ENCODE measurements around the gene SMPDL3B.

SMPDL3B gene

DNA sequence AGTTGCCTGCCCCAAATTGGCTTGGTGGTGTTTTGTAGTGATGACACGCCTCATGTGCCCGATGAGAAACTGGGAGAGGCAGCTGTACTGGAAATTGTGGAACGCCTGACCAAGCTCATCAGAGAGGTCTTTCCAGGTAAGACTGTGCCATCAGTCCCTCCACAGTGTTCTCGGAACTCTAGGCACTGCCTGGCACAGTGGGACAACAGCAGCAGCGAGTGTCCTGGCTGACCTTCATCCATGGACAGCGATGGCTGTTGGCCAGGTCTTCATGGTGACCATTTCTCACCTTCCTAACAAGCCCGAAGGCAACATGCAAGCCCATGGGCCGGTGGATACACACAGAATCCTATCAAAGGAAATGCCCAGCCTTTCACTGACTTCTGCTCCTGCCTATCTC is 14.2 kb downstream of the SMPDL3B start:
- DNase-seq (ENCODE audit: low spot score), result no peak
- TF ChIP-seq, protein P1, sequence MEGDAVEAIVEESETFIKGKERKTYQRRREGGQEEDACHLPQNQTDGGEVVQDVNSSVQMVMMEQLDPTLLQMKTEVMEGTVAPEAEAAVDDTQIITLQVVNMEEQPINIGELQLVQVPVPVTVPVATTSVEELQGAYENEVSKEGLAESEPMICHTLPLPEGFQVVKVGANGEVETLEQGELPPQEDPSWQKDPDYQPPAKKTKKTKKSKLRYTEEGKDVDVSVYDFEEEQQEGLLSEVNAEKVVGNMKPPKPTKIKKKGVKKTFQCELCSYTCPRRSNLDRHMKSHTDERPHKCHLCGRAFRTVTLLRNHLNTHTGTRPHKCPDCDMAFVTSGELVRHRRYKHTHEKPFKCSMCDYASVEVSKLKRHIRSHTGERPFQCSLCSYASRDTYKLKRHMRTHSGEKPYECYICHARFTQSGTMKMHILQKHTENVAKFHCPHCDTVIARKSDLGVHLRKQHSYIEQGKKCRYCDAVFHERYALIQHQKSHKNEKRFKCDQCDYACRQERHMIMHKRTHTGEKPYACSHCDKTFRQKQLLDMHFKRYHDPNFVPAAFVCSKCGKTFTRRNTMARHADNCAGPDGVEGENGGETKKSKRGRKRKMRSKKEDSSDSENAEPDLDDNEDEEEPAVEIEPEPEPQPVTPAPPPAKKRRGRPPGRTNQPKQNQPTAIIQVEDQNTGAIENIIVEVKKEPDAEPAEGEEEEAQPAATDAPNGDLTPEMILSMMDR (IDR thresholded peaks at IDR 0.05; ENCODE audit: extremely low read depth, insufficient read depth, missing control alignments), result no peak
- in situ Hi-C loops (cut with MboI; ENCODE audit: low pct_unique_long_range_greater_than_20kb, low sequenced_read_pairs, unreplicated experiment), result no loop called here

DNA sequence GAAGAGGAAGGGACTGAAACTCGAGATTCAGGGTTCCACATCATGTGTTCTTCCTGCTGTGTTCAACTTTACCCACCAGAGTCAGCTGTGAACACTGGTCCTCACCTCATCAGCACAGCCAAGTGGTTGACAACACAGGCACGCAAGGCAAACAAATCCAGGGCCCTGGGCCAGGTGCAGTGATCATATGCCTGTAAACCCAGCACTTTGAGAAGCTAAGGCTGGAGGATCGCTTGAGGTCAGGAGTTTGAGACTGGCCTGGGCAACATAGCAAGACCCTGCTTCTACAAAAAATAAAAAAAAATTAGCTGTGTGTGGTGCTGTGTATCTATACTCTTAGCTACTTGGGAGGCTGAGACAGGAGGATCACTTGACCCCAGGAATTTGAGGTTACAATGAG is 16.6 kb downstream of the SMPDL3B start:
- DNase-seq (ENCODE audit: low spot score), result no peak
- TF ChIP-seq, protein P1 (IDR thresholded peaks at IDR 0.05; ENCODE audit: extremely low read depth, insufficient read depth, missing control alignments), result no peak
- in situ Hi-C loops (cut with MboI; ENCODE audit: low pct_unique_long_range_greater_than_20kb, low sequenced_read_pairs, unreplicated experiment), result no loop called here

DNA sequence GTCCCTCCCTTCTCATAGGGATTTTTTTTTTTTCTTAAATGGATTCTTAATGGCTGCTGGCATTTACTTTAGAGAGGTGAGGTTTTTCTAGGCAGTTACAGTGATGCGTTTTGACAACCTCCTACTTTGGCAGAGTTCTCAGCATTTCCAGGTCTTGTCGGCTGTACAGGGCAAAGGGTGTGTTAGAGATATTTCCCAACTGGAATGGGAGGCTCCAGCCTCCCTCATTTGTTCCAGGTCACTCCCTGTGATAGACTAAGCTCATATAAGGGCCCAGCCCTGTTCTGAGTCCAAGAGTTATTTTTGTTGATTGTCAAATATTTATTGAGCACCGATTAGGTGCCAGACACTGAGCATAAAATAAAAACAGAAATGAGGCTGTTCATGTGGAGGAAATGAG is 17.3 kb downstream of the SMPDL3B start:
- DNase-seq (ENCODE audit: low spot score), result no peak
- in situ Hi-C loops (cut with MboI; ENCODE audit: low pct_unique_long_range_greater_than_20kb, low sequenced_read_pairs, unreplicated experiment), result no loop called here
- TF ChIP-seq, protein P1 (IDR thresholded peaks at IDR 0.05; ENCODE audit: extremely low read depth, insufficient read depth, missing control alignments), result no peak

DNA sequence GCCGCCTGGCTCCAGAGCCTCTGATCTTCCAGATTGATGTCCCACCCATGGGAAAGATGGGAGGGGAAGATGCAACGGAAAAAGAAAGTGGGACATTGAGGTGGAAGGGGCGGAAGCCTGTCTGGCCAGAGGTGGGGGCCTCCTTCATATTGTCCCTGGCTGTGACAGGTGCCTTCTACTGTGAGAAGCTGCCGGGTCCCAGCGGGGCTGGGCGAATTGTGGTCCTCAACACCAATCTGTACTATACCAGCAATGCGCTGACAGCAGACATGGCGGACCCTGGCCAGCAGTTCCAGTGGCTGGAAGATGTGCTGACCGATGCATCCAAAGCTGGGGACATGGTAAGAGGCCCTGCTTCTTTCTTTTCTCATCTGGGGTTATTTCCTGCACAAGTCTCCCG is 19.4 kb downstream of the SMPDL3B start:
- in situ Hi-C loops (cut with MboI; ENCODE audit: low pct_unique_long_range_greater_than_20kb, low sequenced_read_pairs, unreplicated experiment), result no loop called here
- DNase-seq (ENCODE audit: low spot score), result no peak
- TF ChIP-seq, protein P1 (IDR thresholded peaks at IDR 0.05; ENCODE audit: extremely low read depth, insufficient read depth, missing control alignments), result no peak

DNA sequence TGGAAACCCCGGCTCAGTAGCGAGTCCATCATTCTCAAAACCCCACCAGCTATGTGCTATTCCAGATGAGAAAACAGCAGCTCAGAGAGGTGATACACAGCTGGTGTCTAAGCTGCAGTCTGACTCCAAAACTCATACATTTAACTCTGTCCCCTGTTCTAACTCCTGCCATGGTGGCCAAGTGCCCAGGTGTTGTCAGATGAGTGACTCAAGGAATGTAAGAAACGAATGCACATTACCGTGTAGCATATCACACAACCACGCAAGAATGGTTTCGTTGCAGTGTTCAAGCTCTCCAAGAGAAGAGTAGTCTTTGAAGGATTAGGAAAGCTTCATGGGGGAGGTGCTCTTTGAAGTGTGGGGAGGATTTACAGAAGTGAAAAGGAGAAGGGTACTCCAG is 20.3 kb downstream of the SMPDL3B start:
- TF ChIP-seq, protein P1 (IDR thresholded peaks at IDR 0.05; ENCODE audit: extremely low read depth, insufficient read depth, missing control alignments), result no peak
- DNase-seq (ENCODE audit: low spot score), result no peak
- in situ Hi-C loops (cut with MboI; ENCODE audit: low pct_unique_long_range_greater_than_20kb, low sequenced_read_pairs, unreplicated experiment), result no loop called here

DNA sequence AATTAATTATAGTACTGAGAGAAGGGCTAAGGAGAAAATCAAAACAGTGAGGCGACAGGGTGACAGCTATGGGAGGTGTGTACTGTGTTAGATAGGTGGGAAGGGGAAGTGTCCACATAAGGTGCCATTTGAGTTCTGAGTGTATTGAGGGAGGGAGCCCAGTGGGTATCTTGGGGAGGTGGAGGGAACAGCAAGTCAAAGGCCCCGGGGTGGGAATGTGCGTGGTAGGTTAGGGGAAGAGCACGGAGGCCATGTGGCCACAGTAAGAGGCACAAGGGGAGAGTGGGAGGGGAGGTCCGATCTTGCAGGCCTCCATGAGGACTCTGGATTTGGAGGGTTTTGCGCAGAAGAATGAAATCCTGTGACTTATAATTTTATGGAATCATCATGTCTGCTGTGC is 22.0 kb downstream of the SMPDL3B start:
- TF ChIP-seq, protein P1 (IDR thresholded peaks at IDR 0.05; ENCODE audit: extremely low read depth, insufficient read depth, missing control alignments), result no peak
- no peak for DNase-seq (ENCODE audit: low spot score)
- in situ Hi-C loops (cut with MboI; ENCODE audit: low pct_unique_long_range_greater_than_20kb, low sequenced_read_pairs, unreplicated experiment), result no loop called here

DNA sequence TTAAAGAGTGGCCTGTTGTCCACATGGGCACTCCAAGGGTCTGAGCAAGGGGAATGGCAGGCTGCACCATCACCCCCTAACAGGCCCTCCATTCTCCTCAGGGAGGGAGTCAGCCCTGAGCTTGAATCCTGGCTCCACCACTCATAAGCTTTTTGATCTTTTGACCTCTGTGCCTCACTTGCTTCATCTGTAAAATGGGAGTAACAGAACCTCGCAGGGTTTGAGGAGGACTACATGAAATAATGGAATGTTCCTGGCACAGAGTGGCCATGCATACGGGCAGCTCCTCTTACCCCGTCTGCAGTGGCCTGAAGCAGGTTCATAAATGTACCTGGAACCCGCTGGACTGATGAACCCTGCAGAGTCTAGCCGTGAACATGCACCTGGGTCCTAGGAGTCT is 22.9 kb downstream of the SMPDL3B start:
- in situ Hi-C loops (cut with MboI; ENCODE audit: low pct_unique_long_range_greater_than_20kb, low sequenced_read_pairs, unreplicated experiment), result no loop called here
- TF ChIP-seq, protein P1 (IDR thresholded peaks at IDR 0.05; ENCODE audit: extremely low read depth, insufficient read depth, missing control alignments), result no peak
- no peak for DNase-seq (ENCODE audit: low spot score)

Measured in GM13977 (cell line).